ENCODE measurements around the gene AREG. TPM values are rescaled to one million over a fixed set of nuclear protein-coding genes. Genes with fewer than 3 reads are reported as not detected.

The AREG gene
- total and polyA plus RNA-seq, 2 experiments from 2014 or later, result 0.45 TPM; not detected in 1

DNA sequence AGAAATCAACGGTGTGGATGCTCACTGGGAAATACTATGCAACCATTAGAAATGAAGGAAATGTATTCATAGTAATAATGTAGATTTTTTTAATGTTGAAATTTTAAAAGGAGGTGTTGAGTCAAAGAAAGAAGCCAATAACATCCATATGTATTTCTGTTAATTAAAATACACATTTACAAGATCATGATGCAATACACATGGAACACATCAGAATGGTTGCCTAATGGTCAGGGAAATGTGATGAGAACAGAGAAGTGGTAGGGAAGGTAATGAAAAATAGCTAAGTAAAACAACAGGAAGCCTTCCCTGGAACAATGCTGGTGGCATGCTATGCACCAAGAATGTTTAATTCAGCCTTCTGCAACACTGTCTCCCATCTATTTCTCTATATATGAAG, 18.2 kb downstream of the AREG start:
- Histone ChIP-seq H3F3A (replicated peaks; ENCODE audit: low read depth) (no peaks in the 10 kb centered on the region), H3K4me1 (ENCODE audit: insufficient read depth) (no peaks in the 10 kb centered on the region), H3K4me2 (no peak overlapping the region), H2AFZ (no peak overlapping the region), H3K4me3 (no peak overlapping the region), H3K36me3 (ENCODE audit: insufficient read depth) (no peaks in the 10 kb centered on the region), H4K20me1 (replicated peaks; ENCODE audit: insufficient read depth) (no peaks in the 10 kb centered on the region), H3K79me2 (replicated peaks; ENCODE audit: insufficient read depth) (no peaks in the 10 kb centered on the region), H3K9me2 (ENCODE audit: insufficient read depth) (no peaks in the 10 kb centered on the region; the same call in 1 of the 2 replicates), H3K27me3 (ENCODE audit: insufficient read depth) (no peaks in the 10 kb centered on the region), H3K27ac (ENCODE audit: low read depth) (no peak overlapping the region)
- Mint-ChIP-seq H3K9me3 (no peaks in the 10 kb centered on the region), H3K4me1 (no peaks in the 10 kb centered on the region), H3K4me3 (no peak overlapping the region), H3K27ac (no peak overlapping the region), H3K27me3 (ENCODE audit: insufficient read depth, low read depth, poor library complexity) (no peaks in the 10 kb centered on the region), H3K36me3 (ENCODE audit: low read depth) (no peaks in the 10 kb centered on the region)
- ATAC-seq, result no peak
- TF ChIP-seq, protein P1, sequence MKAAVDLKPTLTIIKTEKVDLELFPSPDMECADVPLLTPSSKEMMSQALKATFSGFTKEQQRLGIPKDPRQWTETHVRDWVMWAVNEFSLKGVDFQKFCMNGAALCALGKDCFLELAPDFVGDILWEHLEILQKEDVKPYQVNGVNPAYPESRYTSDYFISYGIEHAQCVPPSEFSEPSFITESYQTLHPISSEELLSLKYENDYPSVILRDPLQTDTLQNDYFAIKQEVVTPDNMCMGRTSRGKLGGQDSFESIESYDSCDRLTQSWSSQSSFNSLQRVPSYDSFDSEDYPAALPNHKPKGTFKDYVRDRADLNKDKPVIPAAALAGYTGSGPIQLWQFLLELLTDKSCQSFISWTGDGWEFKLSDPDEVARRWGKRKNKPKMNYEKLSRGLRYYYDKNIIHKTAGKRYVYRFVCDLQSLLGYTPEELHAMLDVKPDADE (IDR thresholded peaks at IDR 0.05), result no peak
- TF ChIP-seq EZH2 (IDR thresholded peaks at IDR 0.05; ENCODE audit: low read depth, unreplicated experiment) (no peak), ZNF331 (CRISPR knock-in tag; IDR thresholded peaks at IDR 0.05; ENCODE audit: low read depth) (no peak), NANOG (IDR thresholded peaks at IDR 0.05; ENCODE audit: borderline replicate concordance) (no peak), EZH2phosphoT487 (IDR thresholded peaks at IDR 0.05; ENCODE audit: unreplicated experiment) (no peak), ZNF114 (CRISPR knock-in tag; IDR thresholded peaks at IDR 0.05) (no peak), JUNB (IDR thresholded peaks at IDR 0.05; ENCODE audit: unreplicated experiment) (no peak), ZNF462 (CRISPR knock-in tag; IDR thresholded peaks at IDR 0.05) (no peak), CREB1 (CRISPR knock-in tag; IDR thresholded peaks at IDR 0.05; ENCODE audit: low read depth) (no peak), STAT1 (IDR thresholded peaks at IDR 0.05; ENCODE audit: unreplicated experiment) (no peak)
- TF ChIP-seq, protein P2, sequence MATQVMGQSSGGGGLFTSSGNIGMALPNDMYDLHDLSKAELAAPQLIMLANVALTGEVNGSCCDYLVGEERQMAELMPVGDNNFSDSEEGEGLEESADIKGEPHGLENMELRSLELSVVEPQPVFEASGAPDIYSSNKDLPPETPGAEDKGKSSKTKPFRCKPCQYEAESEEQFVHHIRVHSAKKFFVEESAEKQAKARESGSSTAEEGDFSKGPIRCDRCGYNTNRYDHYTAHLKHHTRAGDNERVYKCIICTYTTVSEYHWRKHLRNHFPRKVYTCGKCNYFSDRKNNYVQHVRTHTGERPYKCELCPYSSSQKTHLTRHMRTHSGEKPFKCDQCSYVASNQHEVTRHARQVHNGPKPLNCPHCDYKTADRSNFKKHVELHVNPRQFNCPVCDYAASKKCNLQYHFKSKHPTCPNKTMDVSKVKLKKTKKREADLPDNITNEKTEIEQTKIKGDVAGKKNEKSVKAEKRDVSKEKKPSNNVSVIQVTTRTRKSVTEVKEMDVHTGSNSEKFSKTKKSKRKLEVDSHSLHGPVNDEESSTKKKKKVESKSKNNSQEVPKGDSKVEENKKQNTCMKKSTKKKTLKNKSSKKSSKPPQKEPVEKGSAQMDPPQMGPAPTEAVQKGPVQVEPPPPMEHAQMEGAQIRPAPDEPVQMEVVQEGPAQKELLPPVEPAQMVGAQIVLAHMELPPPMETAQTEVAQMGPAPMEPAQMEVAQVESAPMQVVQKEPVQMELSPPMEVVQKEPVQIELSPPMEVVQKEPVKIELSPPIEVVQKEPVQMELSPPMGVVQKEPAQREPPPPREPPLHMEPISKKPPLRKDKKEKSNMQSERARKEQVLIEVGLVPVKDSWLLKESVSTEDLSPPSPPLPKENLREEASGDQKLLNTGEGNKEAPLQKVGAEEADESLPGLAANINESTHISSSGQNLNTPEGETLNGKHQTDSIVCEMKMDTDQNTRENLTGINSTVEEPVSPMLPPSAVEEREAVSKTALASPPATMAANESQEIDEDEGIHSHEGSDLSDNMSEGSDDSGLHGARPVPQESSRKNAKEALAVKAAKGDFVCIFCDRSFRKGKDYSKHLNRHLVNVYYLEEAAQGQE (IDR thresholded peaks at IDR 0.05; ENCODE audit: unreplicated experiment), result no peak
- DNase-seq (ENCODE audit: low spot score), result no peak
